ENCODE results near the gene RBMS3.
A peak's percentile ranks its signal among the peaks of the same experiment; 100 is the strongest.

Gene RBMS3

DNA sequence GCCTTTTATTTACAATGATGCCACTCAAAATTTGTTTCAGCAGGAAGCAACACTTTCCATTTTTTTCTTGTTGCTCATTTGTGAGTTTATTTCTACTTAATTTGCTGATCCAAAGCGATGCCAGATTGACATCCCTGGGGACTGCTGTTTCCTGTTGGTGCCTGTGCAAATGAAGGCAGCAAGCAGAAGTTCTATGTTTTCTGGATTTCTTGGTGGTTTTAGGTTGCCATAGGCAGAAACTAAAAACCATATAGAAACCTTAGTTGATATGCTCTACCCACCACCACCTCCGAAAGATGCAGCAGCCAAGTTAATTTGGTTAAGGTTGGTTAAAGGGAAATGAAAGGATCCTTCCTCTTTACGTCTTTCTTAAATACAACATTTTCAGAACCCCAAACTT lies 356.2 kb downstream of the RBMS3 start:
- TF ChIP-seq, protein P1, sequence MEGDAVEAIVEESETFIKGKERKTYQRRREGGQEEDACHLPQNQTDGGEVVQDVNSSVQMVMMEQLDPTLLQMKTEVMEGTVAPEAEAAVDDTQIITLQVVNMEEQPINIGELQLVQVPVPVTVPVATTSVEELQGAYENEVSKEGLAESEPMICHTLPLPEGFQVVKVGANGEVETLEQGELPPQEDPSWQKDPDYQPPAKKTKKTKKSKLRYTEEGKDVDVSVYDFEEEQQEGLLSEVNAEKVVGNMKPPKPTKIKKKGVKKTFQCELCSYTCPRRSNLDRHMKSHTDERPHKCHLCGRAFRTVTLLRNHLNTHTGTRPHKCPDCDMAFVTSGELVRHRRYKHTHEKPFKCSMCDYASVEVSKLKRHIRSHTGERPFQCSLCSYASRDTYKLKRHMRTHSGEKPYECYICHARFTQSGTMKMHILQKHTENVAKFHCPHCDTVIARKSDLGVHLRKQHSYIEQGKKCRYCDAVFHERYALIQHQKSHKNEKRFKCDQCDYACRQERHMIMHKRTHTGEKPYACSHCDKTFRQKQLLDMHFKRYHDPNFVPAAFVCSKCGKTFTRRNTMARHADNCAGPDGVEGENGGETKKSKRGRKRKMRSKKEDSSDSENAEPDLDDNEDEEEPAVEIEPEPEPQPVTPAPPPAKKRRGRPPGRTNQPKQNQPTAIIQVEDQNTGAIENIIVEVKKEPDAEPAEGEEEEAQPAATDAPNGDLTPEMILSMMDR (IDR thresholded peaks at IDR 0.05; ENCODE audit: low read depth, low read length, missing control alignments): no peak
- DNase-seq (ENCODE audit: extremely low read depth, low read depth): no peak

DNA sequence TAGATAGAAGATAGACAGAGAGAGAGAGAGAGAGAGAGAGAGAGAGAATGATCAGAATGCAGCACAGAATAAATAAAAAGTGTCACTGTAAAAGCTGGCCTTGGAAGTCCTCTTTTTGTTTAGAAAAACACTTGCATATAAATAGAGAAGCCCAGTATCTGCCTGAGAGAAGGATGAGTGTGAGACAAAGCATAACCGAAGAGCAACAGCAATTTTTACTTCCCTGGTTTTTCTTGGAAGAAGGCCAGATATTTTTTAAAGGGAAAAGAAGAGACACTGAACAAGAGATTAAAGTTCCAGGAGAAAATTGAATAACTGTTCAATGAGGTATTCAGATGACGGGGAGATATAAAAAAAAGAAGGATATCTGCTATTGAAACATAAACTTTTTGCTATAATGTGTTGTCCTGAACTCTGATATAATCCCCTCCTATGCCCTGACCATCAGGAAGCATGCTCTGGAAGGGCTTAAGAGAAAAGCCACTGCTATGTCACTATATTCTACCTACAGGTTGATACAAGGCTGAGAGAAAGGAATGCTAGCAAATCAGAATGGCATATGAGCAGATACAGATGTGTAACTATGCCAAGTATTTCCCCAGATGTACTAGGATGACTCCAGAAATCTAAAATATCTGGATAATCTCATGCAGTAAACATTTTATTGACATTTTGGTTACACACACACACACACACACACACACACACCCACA lies 358.9 kb downstream of the RBMS3 start:
- H3K4me3 ChIP-seq (replicated peaks; ENCODE audit: low read depth, low read length): no peak overlapping the region
- TF ChIP-seq, protein P1 (IDR thresholded peaks at IDR 0.05; ENCODE audit: low read depth, low read length, missing control alignments): no peak
- no peak for DNase-seq (ENCODE audit: extremely low read depth, low read depth)

More for the DNA sequence above, 356.2 kb downstream of the RBMS3 start:
- H3K4me3 ChIP-seq (replicated peaks; ENCODE audit: low read depth, low read length): no peak overlapping the region

DNA sequence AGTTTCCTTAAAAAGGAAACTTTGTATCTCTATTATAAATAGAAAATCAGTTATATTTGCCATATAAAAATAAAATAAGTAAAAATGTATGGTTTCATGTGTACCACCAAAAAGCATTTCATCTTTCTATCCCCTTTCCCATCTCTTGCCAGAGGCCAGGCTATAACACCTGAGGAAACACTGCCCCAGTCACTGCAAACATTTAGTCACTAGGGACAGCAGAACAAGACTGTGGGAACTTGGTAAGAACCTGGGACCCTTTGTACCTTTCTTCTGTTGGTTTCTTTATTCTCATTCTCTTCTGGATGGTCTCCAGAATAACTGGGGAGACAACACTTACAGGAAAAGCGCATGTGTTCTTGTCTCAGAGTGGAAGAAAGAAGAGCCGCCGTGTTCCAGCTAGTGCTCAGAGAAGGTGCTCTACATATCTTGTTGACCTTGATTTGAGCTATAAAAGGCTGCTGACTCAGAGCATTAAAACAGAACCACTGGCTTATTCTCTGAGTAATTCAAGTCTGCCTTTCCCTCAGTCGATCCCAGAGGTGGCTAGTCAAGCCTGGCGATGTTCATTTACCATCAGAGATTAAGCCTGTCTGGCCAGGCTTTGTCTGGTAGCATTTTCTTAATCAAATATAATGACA lies 361.6 kb downstream of the RBMS3 start:
- no peak for DNase-seq (ENCODE audit: extremely low read depth, low read depth)
- no peak overlapping the region for H3K4me3 ChIP-seq (replicated peaks; ENCODE audit: low read depth, low read length)
- TF ChIP-seq, protein P1 (IDR thresholded peaks at IDR 0.05; ENCODE audit: low read depth, low read length, missing control alignments): no peak

DNA sequence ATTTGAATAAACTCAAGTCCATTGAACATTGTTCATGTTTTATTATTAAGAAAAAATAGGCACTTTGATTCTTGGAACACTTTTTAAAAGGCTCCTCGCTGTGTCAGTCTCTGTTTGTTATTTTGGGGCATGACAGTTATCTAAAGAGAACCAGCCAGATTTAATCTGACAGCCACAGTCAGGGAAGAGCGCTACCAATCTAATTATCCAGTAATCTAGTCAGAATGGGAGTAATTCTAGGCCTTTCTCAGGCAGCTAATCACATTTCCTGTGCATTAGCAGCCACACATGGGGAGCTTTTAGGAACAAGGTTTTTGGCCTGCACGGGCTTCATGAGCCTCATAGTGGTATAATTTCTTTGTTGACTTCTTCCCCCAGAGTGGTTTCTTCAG lies 362.2 kb downstream of the RBMS3 start:
- TF ChIP-seq, protein P1 (IDR thresholded peaks at IDR 0.05; ENCODE audit: low read depth, low read length, missing control alignments): no peak
- no peak for DNase-seq (ENCODE audit: extremely low read depth, low read depth)
- no peak overlapping the region for H3K4me3 ChIP-seq (replicated peaks; ENCODE audit: low read depth, low read length)

DNA sequence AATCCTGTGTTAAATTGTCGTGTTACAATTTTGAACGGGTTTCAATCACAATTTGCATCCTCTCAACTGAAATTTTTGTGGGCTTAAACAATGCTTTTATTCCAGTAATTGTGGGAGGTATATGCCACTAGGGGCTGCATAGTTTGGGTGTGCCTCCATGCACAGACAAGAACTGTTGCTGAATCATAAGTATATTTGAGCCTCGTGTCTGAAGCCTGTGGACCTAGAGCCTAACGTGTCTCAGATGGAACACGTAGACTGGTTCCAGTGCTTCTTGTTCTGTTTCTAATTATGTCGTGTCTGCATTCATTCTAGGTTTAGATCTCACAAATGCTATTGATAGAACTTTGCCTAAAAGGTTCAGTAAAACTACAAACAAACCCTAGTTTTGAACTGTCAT lies 363.4 kb downstream of the RBMS3 start:
- TF ChIP-seq, protein P1 (IDR thresholded peaks at IDR 0.05; ENCODE audit: low read depth, low read length, missing control alignments): peak; percentile 2
- H3K4me3 ChIP-seq (replicated peaks; ENCODE audit: low read depth, low read length): no peak overlapping the region
- DNase-seq (ENCODE audit: extremely low read depth, low read depth): peak; percentile 24

DNA sequence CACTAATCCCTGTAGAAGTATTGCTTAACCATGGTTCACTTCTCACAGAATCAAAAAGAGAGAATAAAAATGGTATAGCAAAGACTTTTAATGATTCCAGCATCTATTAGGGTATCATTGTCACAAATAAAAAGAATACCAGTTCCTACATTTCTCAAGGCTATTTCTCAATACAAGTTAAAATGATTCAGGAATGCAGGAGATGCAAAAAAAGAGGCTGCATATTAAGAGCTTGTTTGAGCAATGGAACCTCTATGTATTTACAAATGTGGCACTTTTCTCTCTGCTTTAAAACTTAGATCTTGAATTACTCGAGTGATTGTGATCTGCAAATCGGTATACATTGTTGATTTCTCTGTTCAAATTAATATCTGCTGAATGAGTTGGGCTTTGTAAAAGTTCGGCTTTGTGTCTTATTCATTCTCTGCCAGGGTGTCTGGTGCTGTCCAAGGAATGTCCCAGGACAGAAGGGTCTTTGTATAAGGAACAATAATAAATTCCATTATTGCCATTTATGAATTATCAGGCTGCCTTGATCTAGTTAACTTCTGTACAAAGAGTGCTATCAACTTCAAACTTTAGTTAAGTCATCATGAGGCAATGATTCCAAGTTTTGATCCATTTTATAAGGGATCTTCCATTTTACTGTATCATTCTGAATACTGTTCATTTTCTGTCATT lies 364.2 kb downstream of the RBMS3 start:
- no peak for DNase-seq (ENCODE audit: extremely low read depth, low read depth)
- H3K4me3 ChIP-seq (replicated peaks; ENCODE audit: low read depth, low read length): no peak overlapping the region
- TF ChIP-seq, protein P1 (IDR thresholded peaks at IDR 0.05; ENCODE audit: low read depth, low read length, missing control alignments): no peak

All from HFF-Myc (cell line).